Calu3 (cell line): ENCODE measurements around the gene OSER1. TPM values are rescaled to one million over a fixed set of nuclear protein-coding genes. Genes with fewer than 3 reads are reported as not detected.

ENCODE experiments used
- BruUV-seq: library from RNA; stranded (reverse); fragments of 400-500 nt; replicated peaks from 2 replicates; lab custom pipeline; 2021; lab: Mats Ljungman, UMichigan
- CTCF ChIA-PET: fragments of 300-600 bp; sonication (Branson Sonifier 250); formaldehyde crosslinking; loops from one replicate; lab custom pipeline; 2022; ENCODE audit warnings: antibody characterized with exemption; lab: Charles Lee
- DNase-seq: peaks from one replicate; pipeline ENCODE4 v3.0.0; 2022
- H3K27ac Mint-ChIP-seq: one replicate; pipeline ENCODE4 v1.8.0; 2022; ENCODE audit warnings: mixed read lengths; ENCODE audit not compliant: unreplicated experiment
- H3K27me3 Mint-ChIP-seq: one replicate; pipeline ENCODE4 v1.8.0; 2022; ENCODE audit warnings: mixed read lengths; ENCODE audit not compliant: unreplicated experiment
- H3K36me3 Mint-ChIP-seq: one replicate; pipeline ENCODE4 v1.8.0; 2022; ENCODE audit warnings: mild to moderate bottlenecking, moderate library complexity, mixed read lengths; ENCODE audit not compliant: insufficient read depth, unreplicated experiment
- H3K4me1 Mint-ChIP-seq: one replicate; pipeline ENCODE4 v1.8.0; 2022; ENCODE audit warnings: mild to moderate bottlenecking, low read depth, mixed read lengths; ENCODE audit not compliant: unreplicated experiment
- H3K4me3 Mint-ChIP-seq: one replicate; pipeline ENCODE4 v1.8.0; 2022; ENCODE audit warnings: mild to moderate bottlenecking, low read depth, moderate library complexity, mixed read lengths; ENCODE audit not compliant: unreplicated experiment
- H3K9me3 Mint-ChIP-seq: one replicate; pipeline ENCODE4 v1.8.0; 2022; ENCODE audit warnings: low read depth, mixed read lengths; ENCODE audit not compliant: unreplicated experiment
- intact Hi-C: fragments of 100-400 bp; cut with micrococcal nuclease; formaldehyde crosslinking; loops from one replicate; pipeline ENCODE4 v1.10.0; 2022; ENCODE audit not compliant: unreplicated experiment
- total RNA-seq: library from RNA; stranded (reverse); gene quantifications from 2 replicates; pipeline ENCODE4 v1.2.3, GENCODE V29; 2022
- TF ChIP-seq, protein P1 (sequence below): fragments of 200-600 bp; IDR thresholded peaks from one replicate; pipeline ENCODE4 v1.8.0; 2022; ENCODE audit warnings: antibody characterized with exemption; ENCODE audit not compliant: unreplicated experiment

OSER1 gene
- total RNA-seq, 1 experiment from 2014 or later: 56.7 TPM

DNA sequence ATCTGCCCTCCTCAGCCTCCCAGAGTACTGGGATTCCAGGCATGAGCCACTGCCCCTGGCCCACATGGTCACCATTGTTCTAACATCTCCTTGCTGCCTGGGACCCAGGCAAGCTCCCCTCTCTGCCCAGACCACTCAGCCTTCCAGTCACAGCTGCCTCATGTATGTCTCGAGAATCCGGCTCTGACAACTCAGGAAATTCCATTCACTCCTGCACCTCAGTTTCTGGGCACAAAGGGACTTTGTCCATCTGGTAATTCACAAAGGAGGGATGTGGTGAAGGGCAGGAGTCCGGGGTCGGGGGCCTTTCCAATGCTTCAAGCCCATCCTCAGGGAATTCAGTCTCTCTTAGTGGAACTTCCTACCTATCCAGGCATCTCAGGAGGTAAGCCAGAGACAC is 64.3 kb downstream of the OSER1 start:
- TF ChIP-seq, protein P1, sequence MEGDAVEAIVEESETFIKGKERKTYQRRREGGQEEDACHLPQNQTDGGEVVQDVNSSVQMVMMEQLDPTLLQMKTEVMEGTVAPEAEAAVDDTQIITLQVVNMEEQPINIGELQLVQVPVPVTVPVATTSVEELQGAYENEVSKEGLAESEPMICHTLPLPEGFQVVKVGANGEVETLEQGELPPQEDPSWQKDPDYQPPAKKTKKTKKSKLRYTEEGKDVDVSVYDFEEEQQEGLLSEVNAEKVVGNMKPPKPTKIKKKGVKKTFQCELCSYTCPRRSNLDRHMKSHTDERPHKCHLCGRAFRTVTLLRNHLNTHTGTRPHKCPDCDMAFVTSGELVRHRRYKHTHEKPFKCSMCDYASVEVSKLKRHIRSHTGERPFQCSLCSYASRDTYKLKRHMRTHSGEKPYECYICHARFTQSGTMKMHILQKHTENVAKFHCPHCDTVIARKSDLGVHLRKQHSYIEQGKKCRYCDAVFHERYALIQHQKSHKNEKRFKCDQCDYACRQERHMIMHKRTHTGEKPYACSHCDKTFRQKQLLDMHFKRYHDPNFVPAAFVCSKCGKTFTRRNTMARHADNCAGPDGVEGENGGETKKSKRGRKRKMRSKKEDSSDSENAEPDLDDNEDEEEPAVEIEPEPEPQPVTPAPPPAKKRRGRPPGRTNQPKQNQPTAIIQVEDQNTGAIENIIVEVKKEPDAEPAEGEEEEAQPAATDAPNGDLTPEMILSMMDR: no peak
- no peak for DNase-seq
- Mint-ChIP-seq H3K27ac (no peak overlapping the region), H3K27me3 (peaks cover 26% of the 10 kb centered on the region), H3K9me3 (no peaks in the 10 kb centered on the region), H3K4me3 (no peak overlapping the region), H3K4me1 (peaks cover under 1% of the 10 kb centered on the region), H3K36me3 (no peaks in the 10 kb centered on the region)
- intact Hi-C loops: no loop called here
- BruUV-seq: no TSS peak
- CTCF ChIA-PET: no interaction called here

Other genes with a start within 250 kb of the OSER1 start
- 0.50 and 0.59 TPM in 2 replicates for gene JPH2, start 23.6 kb downstream of the OSER1 start, total RNA-seq
- gene GDAP1L1, start 36.5 kb upstream of the OSER1 start, total RNA-seq: not detected in 2 replicates
- gene FITM2, start 100.4 kb upstream of the OSER1 start, total RNA-seq: 11.7 and 13.0 TPM in 2 replicates
- not detected in 2 replicates for gene R3HDML, start 126.3 kb upstream of the OSER1 start, total RNA-seq
- gene HNF4A, start 144.9 kb upstream of the OSER1 start, total RNA-seq: 27.7 and 41.1 TPM in 2 replicates